Measurements from ENCODE around the gene PHKB. TPM values are rescaled to one million over a fixed set of nuclear protein-coding genes. Genes with fewer than 3 reads are reported as not detected.

PHKB gene
- total RNA-seq, 1 donor from 2014 or later: 47.8 TPM

DNA sequence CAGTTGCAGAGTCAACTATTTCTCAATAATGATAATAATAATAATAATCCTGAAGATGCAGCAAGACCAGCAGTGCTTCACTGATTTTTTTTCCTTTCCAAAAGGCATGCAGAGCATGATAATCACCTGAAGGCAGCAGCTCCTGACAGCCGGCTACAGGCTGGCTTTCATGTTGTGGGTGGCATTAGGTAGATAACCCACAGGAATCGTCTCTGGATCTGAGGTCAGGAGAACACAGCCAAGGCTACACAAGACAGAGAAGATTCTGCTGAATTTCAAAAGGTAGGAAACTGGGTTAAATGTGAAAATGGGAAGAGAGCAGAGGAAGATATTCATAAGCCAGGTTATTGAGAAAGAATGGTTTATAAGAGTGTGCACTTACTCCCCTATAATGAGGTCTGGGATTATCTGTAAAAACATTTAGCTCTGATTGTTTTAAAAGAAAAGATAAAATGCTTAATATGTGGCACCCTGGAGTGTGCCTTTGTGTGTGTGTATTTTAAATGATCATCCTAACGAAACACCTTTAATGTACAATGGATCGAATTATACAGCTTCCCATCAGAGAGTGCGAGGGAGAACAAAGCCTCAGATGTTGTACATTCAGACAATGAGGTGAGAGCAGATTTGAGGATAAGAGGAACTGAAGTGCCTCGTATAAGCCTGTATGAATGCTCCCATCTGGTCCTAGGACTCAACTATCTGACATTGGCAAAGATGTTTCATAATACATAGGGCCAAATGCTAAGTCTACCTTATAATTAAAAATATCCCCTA lies 273.1 kb downstream of the PHKB start:
- TF ChIP-seq, protein P1, sequence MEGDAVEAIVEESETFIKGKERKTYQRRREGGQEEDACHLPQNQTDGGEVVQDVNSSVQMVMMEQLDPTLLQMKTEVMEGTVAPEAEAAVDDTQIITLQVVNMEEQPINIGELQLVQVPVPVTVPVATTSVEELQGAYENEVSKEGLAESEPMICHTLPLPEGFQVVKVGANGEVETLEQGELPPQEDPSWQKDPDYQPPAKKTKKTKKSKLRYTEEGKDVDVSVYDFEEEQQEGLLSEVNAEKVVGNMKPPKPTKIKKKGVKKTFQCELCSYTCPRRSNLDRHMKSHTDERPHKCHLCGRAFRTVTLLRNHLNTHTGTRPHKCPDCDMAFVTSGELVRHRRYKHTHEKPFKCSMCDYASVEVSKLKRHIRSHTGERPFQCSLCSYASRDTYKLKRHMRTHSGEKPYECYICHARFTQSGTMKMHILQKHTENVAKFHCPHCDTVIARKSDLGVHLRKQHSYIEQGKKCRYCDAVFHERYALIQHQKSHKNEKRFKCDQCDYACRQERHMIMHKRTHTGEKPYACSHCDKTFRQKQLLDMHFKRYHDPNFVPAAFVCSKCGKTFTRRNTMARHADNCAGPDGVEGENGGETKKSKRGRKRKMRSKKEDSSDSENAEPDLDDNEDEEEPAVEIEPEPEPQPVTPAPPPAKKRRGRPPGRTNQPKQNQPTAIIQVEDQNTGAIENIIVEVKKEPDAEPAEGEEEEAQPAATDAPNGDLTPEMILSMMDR (IDR thresholded peaks at IDR 0.05; ENCODE audit: insufficient read depth, low read length, poor library complexity, severe bottlenecking): no peak
- no peaks in the 10 kb centered on the region for H3K27me3 ChIP-seq (ENCODE audit: control insufficient read depth, insufficient read depth, low read length)
- no peak overlapping the region for H3K4me3 ChIP-seq (ENCODE audit: low read depth, low read length)
- no peaks in the 10 kb centered on the region for H3K36me3 ChIP-seq (ENCODE audit: control insufficient read depth, insufficient read depth, low read length)
- no peak for DNase-seq (ENCODE audit: low read depth)

DNA sequence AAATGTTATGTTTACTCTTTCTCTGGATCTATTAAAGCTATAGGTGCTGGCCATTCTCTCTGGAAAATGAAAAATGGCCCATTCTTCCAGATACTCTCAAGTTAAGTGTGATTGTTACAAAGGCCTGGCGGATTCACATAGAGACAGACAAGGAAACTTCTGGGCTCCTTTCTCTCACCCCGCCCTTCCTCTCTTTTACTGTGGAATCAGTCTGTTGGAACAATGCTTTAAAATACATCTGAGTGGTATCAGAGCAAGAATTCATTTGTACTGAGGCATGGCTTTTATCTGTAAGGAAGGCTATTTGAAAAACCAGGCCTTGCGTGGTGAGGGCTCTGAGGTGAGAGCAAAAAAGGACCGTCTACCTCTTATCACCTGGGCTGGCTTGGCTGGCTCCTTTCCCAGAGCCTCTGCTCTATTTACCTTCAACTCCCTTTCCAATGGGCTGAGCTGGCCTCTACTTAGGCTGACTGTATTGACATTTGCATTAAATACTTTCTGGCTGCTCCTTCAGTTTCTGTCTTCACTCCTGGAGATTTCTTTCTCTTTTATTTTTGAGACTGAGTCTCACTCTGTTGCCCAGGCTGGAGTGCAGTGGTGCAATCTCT lies 274.0 kb downstream of the PHKB start:
- no peaks in the 10 kb centered on the region for H3K36me3 ChIP-seq (ENCODE audit: control insufficient read depth, insufficient read depth, low read length)
- DNase-seq (ENCODE audit: low read depth): no peak
- no peak overlapping the region for H3K4me3 ChIP-seq (ENCODE audit: low read depth, low read length)
- H3K27me3 ChIP-seq (ENCODE audit: control insufficient read depth, insufficient read depth, low read length): no peaks in the 10 kb centered on the region
- TF ChIP-seq, protein P1 (IDR thresholded peaks at IDR 0.05; ENCODE audit: insufficient read depth, low read length, poor library complexity, severe bottlenecking): no peak

DNA sequence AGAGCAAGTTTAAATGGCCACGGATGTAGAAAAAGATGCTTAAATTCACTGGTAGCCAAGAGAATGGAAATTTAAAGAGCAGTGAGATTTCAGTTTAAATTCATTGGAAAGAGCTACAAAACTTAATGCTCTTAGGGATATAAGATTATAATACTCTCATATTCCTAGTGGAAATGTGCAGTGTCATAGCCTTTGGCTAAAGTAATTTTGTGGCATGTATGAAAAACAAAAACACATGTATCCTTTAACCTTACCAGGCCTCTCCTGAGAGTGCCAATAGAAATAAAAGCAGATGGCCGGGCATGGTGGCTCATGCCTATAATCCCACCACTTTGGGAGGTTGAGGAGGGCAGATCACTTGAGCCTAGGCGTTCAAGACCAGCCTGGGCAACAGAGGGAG lies 289.2 kb downstream of the PHKB start:
- no peak for DNase-seq (ENCODE audit: low read depth)
- H3K4me3 ChIP-seq (ENCODE audit: low read depth, low read length): no peak overlapping the region
- H3K36me3 ChIP-seq (ENCODE audit: control insufficient read depth, insufficient read depth, low read length): no peaks in the 10 kb centered on the region
- TF ChIP-seq, protein P1 (IDR thresholded peaks at IDR 0.05; ENCODE audit: insufficient read depth, low read length, poor library complexity, severe bottlenecking): no peak
- H3K27me3 ChIP-seq (ENCODE audit: control insufficient read depth, insufficient read depth, low read length): no peaks in the 10 kb centered on the region

Other genes starting within 250 kb of the PHKB start
- 41.1 and 52.6 TPM in 2 replicates for gene ITFG1, start 268 bp upstream of the PHKB start, total RNA-seq

Data from kidney epithelial cell (primary cell).